CMK (cell line): ENCODE measurements around the gene RRP15.
A peak's percentile ranks its signal among the peaks of the same experiment; 100 is the strongest.

Source experiments
- DNase-seq: peaks from one replicate; pipeline ENCODE4 v3.0.0-alpha.2; 2010; ENCODE audit warnings: low read depth

The RRP15 gene

GRCh38 chr1:218341325-218341724 lies 56.2 kb downstream of the RRP15 start:
- no peak for DNase-seq

DNA sequence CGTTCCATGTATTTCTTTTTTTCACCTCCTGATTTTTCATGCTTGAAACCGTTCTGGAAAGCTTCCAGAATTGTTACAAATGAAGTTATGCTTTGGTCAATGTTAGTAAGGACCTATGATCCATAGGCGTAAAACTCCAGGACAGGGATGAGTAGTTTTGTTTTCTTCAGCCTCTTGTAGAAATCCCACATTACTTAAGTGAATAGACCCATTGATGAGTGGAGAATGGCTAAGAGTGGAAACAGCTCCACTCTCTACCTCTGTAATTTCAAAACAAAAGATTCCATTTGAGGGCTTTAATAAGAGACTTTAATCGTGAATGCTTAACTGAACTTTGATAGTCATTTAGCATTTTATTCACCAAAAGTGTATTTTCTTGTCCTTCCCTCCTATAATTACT lies 57.0 kb downstream of the RRP15 start:
- DNase-seq = no peak

DNA sequence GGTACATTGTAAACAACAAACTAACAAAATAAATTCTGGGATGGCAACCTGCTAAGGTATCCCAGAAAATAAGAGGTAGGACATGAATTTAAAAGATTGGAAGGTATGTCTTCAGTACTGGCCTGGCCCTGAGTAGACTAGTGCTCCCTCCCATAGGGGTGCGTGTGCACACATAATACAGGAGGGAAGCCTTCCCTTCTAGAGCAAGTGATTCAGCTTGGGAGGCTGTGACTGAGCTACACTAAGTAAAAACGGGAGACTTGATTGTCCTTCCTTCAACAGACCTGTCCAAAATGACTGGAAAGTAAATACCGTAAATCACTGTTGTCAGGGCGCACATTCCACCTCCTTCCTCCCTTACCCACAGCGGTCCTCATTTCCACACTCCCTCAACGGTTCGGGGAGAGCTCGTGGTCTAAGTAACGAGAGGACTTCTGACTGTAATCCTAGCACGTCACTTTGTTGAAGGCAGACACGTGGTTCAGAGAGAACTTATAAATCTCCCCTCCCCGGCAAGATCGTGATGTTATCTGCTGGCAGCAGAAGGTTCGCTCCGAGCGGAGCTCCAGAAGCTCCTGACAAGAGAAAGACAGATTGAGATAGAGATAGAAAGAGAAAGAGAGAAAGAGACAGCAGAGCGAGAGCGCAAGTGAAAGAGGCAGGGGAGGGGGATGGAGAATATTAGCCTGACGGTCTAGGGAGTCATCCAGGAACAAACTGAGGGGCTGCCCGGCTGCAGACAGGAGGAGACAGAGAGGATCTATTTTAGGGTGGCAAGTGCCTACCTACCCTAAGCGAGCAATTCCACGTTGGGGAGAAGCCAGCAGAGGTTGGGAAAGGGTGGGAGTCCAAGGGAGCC lies 60.0 kb downstream of the RRP15 start, which contains the start of gene TGFB2:
TGFB2 (plus strand) TSS at position 523 of the 859 bp plus-strand sequence. CDS start 1,366 bp downstream, outside the sequence.
- DNase-seq = peak; percentile 34

DNA sequence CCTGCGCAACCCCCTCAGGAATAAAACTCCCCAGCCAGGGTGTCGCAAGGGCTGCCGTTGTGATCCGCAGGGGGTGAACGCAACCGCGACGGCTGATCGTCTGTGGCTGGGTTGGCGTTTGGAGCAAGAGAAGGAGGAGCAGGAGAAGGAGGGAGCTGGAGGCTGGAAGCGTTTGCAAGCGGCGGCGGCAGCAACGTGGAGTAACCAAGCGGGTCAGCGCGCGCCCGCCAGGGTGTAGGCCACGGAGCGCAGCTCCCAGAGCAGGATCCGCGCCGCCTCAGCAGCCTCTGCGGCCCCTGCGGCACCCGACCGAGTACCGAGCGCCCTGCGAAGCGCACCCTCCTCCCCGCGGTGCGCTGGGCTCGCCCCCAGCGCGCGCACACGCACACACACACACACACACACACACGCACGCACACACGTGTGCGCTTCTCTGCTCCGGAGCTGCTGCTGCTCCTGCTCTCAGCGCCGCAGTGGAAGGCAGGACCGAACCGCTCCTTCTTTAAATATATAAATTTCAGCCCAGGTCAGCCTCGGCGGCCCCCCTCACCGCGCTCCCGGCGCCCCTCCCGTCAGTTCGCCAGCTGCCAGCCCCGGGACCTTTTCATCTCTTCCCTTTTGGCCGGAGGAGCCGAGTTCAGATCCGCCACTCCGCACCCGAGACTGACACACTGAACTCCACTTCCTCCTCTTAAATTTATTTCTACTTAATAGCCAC lies 60.7 kb downstream of the RRP15 start:
- no peak for DNase-seq

DNA sequence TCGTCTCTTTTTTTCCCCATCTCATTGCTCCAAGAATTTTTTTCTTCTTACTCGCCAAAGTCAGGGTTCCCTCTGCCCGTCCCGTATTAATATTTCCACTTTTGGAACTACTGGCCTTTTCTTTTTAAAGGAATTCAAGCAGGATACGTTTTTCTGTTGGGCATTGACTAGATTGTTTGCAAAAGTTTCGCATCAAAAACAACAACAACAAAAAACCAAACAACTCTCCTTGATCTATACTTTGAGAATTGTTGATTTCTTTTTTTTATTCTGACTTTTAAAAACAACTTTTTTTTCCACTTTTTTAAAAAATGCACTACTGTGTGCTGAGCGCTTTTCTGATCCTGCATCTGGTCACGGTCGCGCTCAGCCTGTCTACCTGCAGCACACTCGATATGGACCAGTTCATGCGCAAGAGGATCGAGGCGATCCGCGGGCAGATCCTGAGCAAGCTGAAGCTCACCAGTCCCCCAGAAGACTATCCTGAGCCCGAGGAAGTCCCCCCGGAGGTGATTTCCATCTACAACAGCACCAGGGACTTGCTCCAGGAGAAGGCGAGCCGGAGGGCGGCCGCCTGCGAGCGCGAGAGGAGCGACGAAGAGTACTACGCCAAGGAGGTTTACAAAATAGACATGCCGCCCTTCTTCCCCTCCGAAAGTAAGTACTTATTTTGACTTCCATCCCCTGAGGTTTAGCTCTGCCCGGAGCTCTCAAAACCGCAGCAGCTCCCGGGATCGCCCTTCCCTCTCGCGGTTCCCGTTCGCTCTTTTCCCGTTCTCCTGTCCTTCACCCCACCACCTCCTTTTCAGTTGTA lies 61.5 kb downstream of the RRP15 start:
- DNase-seq = no peak

GRCh38 chr1:218347336-218347722 lies 62.2 kb downstream of the RRP15 start:
- DNase-seq = no peak

DNA sequence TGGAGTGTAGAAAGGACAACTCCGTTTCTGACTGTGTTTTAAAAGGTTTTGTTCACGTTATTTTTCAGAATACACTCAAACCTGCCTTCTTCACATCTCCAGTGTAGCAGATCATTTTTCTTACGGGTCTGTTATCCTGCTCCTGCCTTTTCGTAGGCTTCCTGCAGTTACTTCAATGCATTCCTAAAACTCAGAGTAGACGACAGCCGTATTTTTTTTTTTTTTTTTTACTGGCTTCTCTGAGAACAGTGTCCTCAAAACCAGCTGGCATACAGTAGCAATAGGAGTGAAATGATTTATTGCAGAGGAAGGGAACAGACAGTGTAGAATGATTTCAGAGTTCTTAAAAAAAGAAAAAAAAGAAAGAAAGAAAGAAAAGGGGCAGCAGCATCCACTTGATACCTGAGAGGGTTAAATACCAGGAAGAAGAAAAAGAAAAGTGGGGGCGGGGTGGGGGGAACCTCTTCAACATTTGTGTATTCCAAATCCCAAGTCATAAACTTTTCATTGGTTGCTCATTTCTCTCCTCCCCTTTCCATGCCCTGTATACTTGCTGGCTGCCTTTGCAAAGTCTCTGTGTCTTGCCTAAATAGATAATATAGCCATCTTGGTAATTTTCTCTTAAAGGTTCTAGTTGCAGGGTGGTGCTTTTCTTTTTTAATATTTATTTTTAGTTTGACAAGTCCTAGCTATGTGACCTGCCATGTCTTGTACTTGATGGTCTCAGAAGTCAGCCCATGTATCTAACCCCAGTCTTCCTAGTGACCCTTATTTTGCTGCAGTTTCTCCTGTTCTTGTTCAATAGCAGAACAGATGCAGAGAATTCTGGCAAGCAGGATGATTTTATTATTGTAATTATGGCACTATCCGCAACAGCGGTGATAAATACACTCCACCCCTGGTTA lies 62.9 kb downstream of the RRP15 start:
- no peak for DNase-seq

GRCh38 chr1:218348628-218349071 lies 63.6 kb downstream of the RRP15 start:
- no peak for DNase-seq

- no peak for DNase-seq
Observed at GRCh38 chr1:218349348-218350034, 64.4 kb downstream of the RRP15 start.

DNA sequence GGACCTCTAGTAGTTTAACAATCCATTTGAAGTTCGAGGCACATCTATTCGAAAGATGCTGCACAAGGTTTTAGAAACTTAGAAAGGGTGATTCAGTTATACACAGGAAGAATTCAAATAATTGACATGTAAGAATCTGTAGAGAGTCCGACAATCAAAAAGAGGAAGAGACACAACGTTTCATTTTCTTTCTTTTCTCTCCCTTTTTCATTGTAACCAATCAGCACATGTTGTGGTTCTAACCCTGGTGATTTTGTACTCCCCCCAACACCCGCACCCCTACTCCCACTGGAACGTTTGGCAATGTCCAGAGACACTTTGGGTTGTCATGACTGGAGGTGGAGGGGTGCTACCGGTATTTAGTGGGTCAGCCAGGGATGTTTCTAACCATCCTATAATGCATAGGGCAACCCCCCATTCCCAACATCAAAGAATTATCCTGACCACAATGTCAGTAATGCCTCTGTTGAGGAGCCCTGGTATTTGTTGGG lies 65.0 kb downstream of the RRP15 start:
- no peak for DNase-seq

DNA sequence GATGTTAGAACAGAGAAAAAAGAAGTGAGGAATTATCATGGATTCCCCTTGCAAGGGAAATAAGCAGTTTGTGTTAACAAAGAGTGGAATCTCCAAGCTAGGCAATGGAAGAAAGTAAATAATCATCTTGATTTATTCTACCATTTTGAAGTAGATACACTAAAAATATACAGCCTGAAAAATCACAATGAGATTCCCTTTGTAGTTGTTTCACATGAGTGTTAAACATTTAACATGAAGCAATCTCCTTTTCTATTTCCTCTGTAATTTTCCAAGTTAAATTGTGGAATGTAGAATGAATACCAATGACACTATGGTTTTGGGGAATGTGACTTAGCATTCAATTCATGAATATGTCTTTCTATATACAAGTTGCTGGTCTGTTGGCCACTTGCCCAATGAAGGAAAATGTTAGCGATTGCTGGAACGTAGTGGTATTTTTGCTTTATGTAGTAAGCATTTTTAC lies 65.7 kb downstream of the RRP15 start:
- DNase-seq = no peak

DNA sequence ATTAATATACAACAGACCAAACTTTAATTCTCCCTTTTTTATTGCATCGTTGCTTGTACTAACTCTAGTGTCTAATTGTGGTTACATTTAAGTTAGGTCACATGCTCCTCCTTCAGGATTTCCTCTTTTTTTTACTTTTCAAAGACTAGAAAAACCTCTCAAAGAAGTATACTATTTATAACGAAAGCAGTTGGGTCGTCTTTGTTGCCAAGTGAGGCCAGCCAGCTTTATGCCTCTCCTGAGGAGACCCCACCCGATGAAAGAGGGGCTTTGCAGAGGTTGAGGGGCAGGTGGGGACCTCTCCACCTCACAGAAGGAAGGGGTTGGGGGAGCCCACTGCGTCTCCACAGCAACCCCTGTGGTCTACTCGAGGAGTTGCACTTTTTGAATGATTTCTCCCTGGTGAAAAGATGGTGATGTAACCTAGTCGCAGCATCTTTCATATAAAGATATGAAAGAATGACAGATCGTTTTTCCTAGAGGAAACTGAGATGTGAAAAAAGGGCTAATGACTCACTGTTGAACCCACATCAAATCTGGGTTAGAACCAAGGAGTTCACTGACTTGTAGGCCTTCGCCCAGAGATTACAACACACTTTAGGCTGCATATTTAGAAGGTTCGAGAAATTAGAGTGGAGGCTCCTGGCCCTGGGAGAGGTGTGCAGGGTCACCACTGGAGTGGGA lies 66.4 kb downstream of the RRP15 start:
- DNase-seq = no peak

- no peak for DNase-seq
Observed at GRCh38 chr1:218352075-218352438, 67.0 kb downstream of the RRP15 start.

DNA sequence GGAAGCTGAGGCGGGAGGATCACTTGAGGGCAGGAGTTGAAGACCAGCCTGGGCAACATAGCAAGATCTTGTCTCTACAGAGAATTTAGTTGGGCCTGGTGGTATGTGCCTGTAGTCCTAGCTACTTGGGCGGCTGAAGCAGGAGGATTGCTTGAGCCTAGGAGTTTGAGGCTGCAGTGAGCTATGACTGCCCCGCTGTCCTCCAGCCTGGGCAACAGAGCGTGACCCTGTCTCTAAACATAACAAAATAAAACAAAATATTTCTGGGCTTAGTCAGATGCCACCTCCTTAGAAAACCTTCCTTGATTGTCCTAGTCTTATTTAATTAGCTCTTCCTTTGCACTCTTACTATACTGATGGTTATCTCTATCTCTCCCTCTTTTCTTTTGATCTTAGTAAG lies 68.6 kb downstream of the RRP15 start:
- no peak for DNase-seq

DNA sequence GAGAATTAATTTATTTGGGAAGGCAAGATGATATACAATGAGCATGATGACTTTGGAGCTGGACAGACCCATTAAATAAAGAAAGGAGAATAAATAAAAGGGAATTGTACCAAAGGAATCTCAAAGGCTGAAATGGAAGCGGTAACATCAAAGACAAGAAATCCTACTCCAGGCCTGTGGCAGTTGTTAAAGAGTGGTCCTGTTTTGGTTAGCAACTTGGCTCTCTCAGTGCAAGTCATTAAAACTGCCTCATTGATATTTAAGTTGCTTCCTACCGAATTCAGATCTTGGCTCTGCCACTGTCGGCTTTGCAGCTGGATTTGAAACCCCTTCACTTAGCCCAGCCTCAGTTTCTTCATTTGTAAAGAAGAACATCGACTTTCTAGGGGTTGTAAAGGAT lies 70.2 kb downstream of the RRP15 start:
- DNase-seq = no peak

- no peak for DNase-seq
Observed at GRCh38 chr1:218357211-218357892, 72.3 kb downstream of the RRP15 start.

DNA sequence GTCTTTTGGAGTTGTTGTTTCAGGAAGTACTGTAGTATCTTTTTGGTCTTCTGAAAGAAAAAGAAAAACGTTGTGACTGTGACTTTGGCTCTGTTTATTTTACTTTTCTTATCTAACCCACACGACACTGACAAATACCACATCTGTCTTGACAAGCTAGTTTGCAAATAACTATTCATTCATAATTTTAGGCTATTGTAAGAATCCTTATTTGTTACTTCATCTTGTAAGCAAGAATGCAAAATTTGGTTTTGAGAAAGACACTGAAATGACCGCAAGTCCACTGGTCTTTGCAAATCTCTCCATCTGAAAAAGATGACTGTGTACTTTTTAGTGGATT lies 72.8 kb downstream of the RRP15 start:
- DNase-seq = no peak

- no peak for DNase-seq
Observed at GRCh38 chr1:218361298-218362065, 76.4 kb downstream of the RRP15 start.
